WI38 (cell line): ENCODE measurements around the gene FKBP6.
"Not testable (repeated sequence)": the region's sequence is repeated elsewhere in the genome, so short reads cannot be mapped to it uniquely, and the experiment has no call there.

Experiments used
- H3K4me3 ChIP-seq: 2 replicates; pipeline ENCODE4 v1.5.1; 2011; ENCODE audit warnings: low read depth, mild to moderate bottlenecking, control low read depth, low read length
- CTCF ChIP-seq: IDR thresholded peaks from 2 replicates; pipeline ENCODE4 v1.5.1; 2012; ENCODE audit warnings: low read depth, mild to moderate bottlenecking, control low read depth, low read length

The FKBP6 gene

GRCh38 chr7:73358590-73359275, 30.8 kb downstream of the FKBP6 start:
- TF ChIP-seq CTCF = no peak

GRCh38 chr7:73359306-73359705, 31.3 kb downstream of the FKBP6 start:
- H3K4me3 ChIP-seq = no peak overlapping the region
- TF ChIP-seq CTCF = no peak

More at GRCh38 chr7:73358590-73359275, 30.8 kb downstream of the FKBP6 start:
- no peak overlapping the region for H3K4me3 ChIP-seq

GRCh38 chr7:73359746-73360375, 31.9 kb downstream of the FKBP6 start:
- H3K4me3 ChIP-seq = no peak overlapping the region
- no peak for TF ChIP-seq CTCF

GRCh38 chr7:73360590-73360989, 32.6 kb downstream of the FKBP6 start:
- not testable (repeated sequence) for H3K4me3 ChIP-seq

- H3K4me3 ChIP-seq = no peak overlapping the region
- no peak for TF ChIP-seq CTCF
Measured at GRCh38 chr7:73363225-73364005, 35.5 kb downstream of the FKBP6 start.

GRCh38 chr7:73364006-73364728, 36.2 kb downstream of the FKBP6 start:
- no peak overlapping the region for H3K4me3 ChIP-seq
- TF ChIP-seq CTCF = no peak

- no peak for TF ChIP-seq CTCF
Measured at GRCh38 chr7:73366127-73366526, 38.2 kb downstream of the FKBP6 start.

More at GRCh38 chr7:73366127-73366526, 38.2 kb downstream of the FKBP6 start:
- no peak overlapping the region for H3K4me3 ChIP-seq
